Astrocyte (in vitro differentiated cells and primary cell): ENCODE data around the gene PCDHGA3. TPM values are rescaled to one million over a fixed set of nuclear protein-coding genes. Genes with fewer than 3 reads are reported as not detected.

Experiments
- DNase-seq: peaks from one replicate; pipeline ENCODE4 v3.0.0-alpha.2; 2010; ENCODE audit warnings: low read depth
- FAIRE-seq: peaks from 2 replicates; lab custom pipeline; 2011; peaks lifted over from hg19 to GRCh38; lab: Jason Lieb, UNC
- H2AFZ ChIP-seq: 2 replicates; pipeline ENCODE4 v1.6.0; 2012; ENCODE audit warnings: low read depth, low read length, inconsistent platforms
- H3K27ac ChIP-seq: 2 replicates; pipeline ENCODE4 v1.5.1; 2011; ENCODE audit warnings: low read depth, low read length, inconsistent platforms
- H3K27me3 ChIP-seq: 2 replicates; pipeline ENCODE4 v1.6.0; 2011; ENCODE audit warnings: low read length, inconsistent platforms; ENCODE audit not compliant: insufficient read depth
- H3K36me3 ChIP-seq: 2 replicates; pipeline ENCODE4 v1.5.1; 2011; ENCODE audit warnings: low read length, inconsistent platforms; ENCODE audit not compliant: insufficient read depth
- H3K4me1 ChIP-seq: 2 replicates; pipeline ENCODE4 v1.5.1; 2011; ENCODE audit warnings: low read length, inconsistent platforms; ENCODE audit not compliant: insufficient read depth
- H3K4me2 ChIP-seq: 2 replicates; pipeline ENCODE4 v1.6.0; 2012; ENCODE audit warnings: low read length, inconsistent platforms
- H3K4me3 ChIP-seq: 2 replicates; pipeline ENCODE4 v1.5.1; 2011; ENCODE audit warnings: low read depth, mild to moderate bottlenecking, low read length, inconsistent platforms; ENCODE audit not compliant: insufficient read depth
- H3K79me2 ChIP-seq: 2 replicates; pipeline ENCODE4 v1.6.0; 2012; ENCODE audit warnings: mild to moderate bottlenecking, low read length, inconsistent platforms; ENCODE audit not compliant: insufficient read depth
- H3K9ac ChIP-seq: 2 replicates; pipeline ENCODE4 v1.6.0; 2012; ENCODE audit warnings: mild to moderate bottlenecking, low read length, inconsistent platforms
- H3K9me3 ChIP-seq: 2 replicates; pipeline ENCODE4 v1.5.1; 2012; ENCODE audit warnings: low read depth, mild to moderate bottlenecking, low read length, inconsistent platforms; ENCODE audit not compliant: insufficient read depth
- H4K20me1 ChIP-seq: 2 replicates; pipeline ENCODE4 v1.6.0; 2012; ENCODE audit warnings: low read length, inconsistent platforms; ENCODE audit not compliant: insufficient read depth
- H3K27ac Mint-ChIP-seq: one replicate; pipeline ENCODE4 v1.8.0; 2021; ENCODE audit warnings: mild to moderate bottlenecking, mixed read lengths; ENCODE audit not compliant: unreplicated experiment
- H3K27me3 Mint-ChIP-seq: one replicate; pipeline ENCODE4 v1.8.0; 2021; ENCODE audit warnings: low read depth, mixed read lengths; ENCODE audit not compliant: unreplicated experiment
- H3K36me3 Mint-ChIP-seq: one replicate; pipeline ENCODE4 v1.8.0; 2021; ENCODE audit warnings: low read depth, mixed read lengths; ENCODE audit not compliant: unreplicated experiment
- H3K4me1 Mint-ChIP-seq: one replicate; pipeline ENCODE4 v1.8.0; 2021; ENCODE audit warnings: low read depth, mixed read lengths; ENCODE audit not compliant: unreplicated experiment
- H3K4me3 Mint-ChIP-seq: one replicate; pipeline ENCODE4 v1.8.0; 2021; ENCODE audit warnings: mild to moderate bottlenecking, moderate library complexity, mixed read lengths; ENCODE audit not compliant: unreplicated experiment
- H3K9me3 Mint-ChIP-seq: one replicate; pipeline ENCODE4 v1.8.0; 2021; ENCODE audit warnings: mild to moderate bottlenecking, mixed read lengths; ENCODE audit not compliant: unreplicated experiment
- CTCF ChIP-seq: IDR thresholded peaks from 2 replicates; pipeline ENCODE4 v1.5.1; 2011; ENCODE audit warnings: low read depth, mild to moderate bottlenecking, inconsistent platforms, low read length, moderate library complexity; ENCODE audit not compliant: insufficient read depth
- EZH2 ChIP-seq: IDR thresholded peaks from 2 replicates; pipeline ENCODE4 v1.6.1; 2012; ENCODE audit warnings: mild to moderate bottlenecking, low read length, inconsistent platforms; ENCODE audit not compliant: insufficient read depth
- total RNA-seq: library from RNA; stranded (reverse); gene quantifications from 2 replicates; pipeline ENCODE4 v1.2.1, GENCODE V29; 2021

Gene PCDHGA3
- total RNA-seq, 1 donor from 2014 or later, result 0.14 TPM

GRCh38 chr5:141349917-141350619 lies 6.4 kb downstream of the PCDHGA3 start, which contains the start of gene PCDHGB1:
Gene PCDHGB1 (plus strand): TSS chr5:141350099. CDS start chr5:141350261, 162 bp downstream.
- TF ChIP-seq EZH2, result no peak
- TF ChIP-seq CTCF, result peak; percentile 40
- Mint-ChIP-seq H3K27me3 (no peaks in the 10 kb centered on the region), H3K4me3 (peak within 1 kb of the TSS; percentile 24), H3K4me1 (no peaks in the 10 kb centered on the region), H3K9me3 (peaks cover 26% of the 10 kb centered on the region), H3K27ac (no peak within 1 kb of the TSS), H3K36me3 (peaks cover 2% of the 10 kb centered on the region)
- peaks cover 3% of the 10 kb centered on the region for H3K27me3 ChIP-seq
- no peaks in the 10 kb centered on the region for H3K79me2 ChIP-seq
- no peaks in the 10 kb centered on the region for H4K20me1 ChIP-seq
- FAIRE-seq, result no peak
- peak within 1 kb of the TSS; percentile 39 for H3K9ac ChIP-seq
- H3K4me2 ChIP-seq, result peak within 1 kb of the TSS; percentile 77
- H2AFZ ChIP-seq, result peak within 1 kb of the TSS; percentile 60
- DNase-seq, result peak; percentile 41
- no peaks in the 10 kb centered on the region for H3K36me3 ChIP-seq
- H3K4me3 ChIP-seq, result peak within 1 kb of the TSS; percentile 48
- H3K4me1 ChIP-seq, result no peaks in the 10 kb centered on the region
- H3K9me3 ChIP-seq, result peaks cover 31% of the 10 kb centered on the region
- H3K27ac ChIP-seq, result no peak within 1 kb of the TSS

GRCh38 chr5:141351591-141351990 lies 8.0 kb downstream of the PCDHGA3 start:
- peaks cover 41% of the 10 kb centered on the region for H3K9me3 ChIP-seq
- no peak overlapping the region for H3K4me3 ChIP-seq
- no peaks in the 10 kb centered on the region for H3K27me3 Mint-ChIP-seq
- H3K27ac ChIP-seq, result no peak overlapping the region
- H3K27me3 ChIP-seq, result peaks cover 3% of the 10 kb centered on the region
- DNase-seq (no peak), FAIRE-seq (no peak)
- H3K4me3 Mint-ChIP-seq, result no peak overlapping the region
- no peaks in the 10 kb centered on the region for H3K4me1 Mint-ChIP-seq
- H3K36me3 ChIP-seq, result no peaks in the 10 kb centered on the region
- no peak overlapping the region for H3K27ac Mint-ChIP-seq
- H3K9me3 Mint-ChIP-seq, result peaks cover 31% of the 10 kb centered on the region
- H3K9ac ChIP-seq, result no peak overlapping the region
- no peak overlapping the region for H3K4me2 ChIP-seq
- H3K36me3 Mint-ChIP-seq, result peaks cover 7% of the 10 kb centered on the region
- no peak overlapping the region for H2AFZ ChIP-seq
- TF ChIP-seq CTCF (no peak), EZH2 (no peak)
- no peaks in the 10 kb centered on the region for H4K20me1 ChIP-seq
- H3K4me1 ChIP-seq, result no peaks in the 10 kb centered on the region
- H3K79me2 ChIP-seq, result no peaks in the 10 kb centered on the region

- H3K36me3 ChIP-seq, result no peaks in the 10 kb centered on the region
- no peak within 1 kb of the TSS for H3K27ac ChIP-seq
- no peaks in the 10 kb centered on the region for H3K27me3 Mint-ChIP-seq
- peaks cover 47% of the 10 kb centered on the region for H3K9me3 ChIP-seq
- no peaks in the 10 kb centered on the region for H3K4me1 ChIP-seq
- no peaks in the 10 kb centered on the region for H4K20me1 ChIP-seq
- no peak within 1 kb of the TSS for H3K27ac Mint-ChIP-seq
- H3K36me3 Mint-ChIP-seq, result peaks cover 8% of the 10 kb centered on the region
- H3K9me3 Mint-ChIP-seq, result peaks cover 33% of the 10 kb centered on the region
- H3K4me1 Mint-ChIP-seq, result no peaks in the 10 kb centered on the region
- H3K9ac ChIP-seq, result no peak within 1 kb of the TSS
- no peak for DNase-seq
- peaks cover 3% of the 10 kb centered on the region for H3K27me3 ChIP-seq
- H3K4me2 ChIP-seq, result peak within 1 kb of the TSS; percentile 45
- H3K79me2 ChIP-seq, result no peaks in the 10 kb centered on the region
- H3K4me3 ChIP-seq, result no peak within 1 kb of the TSS
- TF ChIP-seq CTCF (peak; percentile 39), EZH2 (no peak)
- FAIRE-seq, result no peak
- H3K4me3 Mint-ChIP-seq, result no peak within 1 kb of the TSS
- H2AFZ ChIP-seq, result no peak within 1 kb of the TSS
These were observed 11.4 kb downstream of the PCDHGA3 start, which contains the start of gene PCDHGA4 for GRCh38 chr5:141354900-141355469. Gene PCDHGA4 (plus strand): TSS chr5:141355021. CDS start chr5:141355108, 87 bp downstream.
